Measurements from ENCODE around the gene KLHL7.

Gene KLHL7

GRCh38 chr7:23108995-23109394, 3.4 kb downstream of the KLHL7 start:
- H3K4me3 ChIP-seq (ENCODE audit: low read depth, low read length) = no peak overlapping the region

DNA sequence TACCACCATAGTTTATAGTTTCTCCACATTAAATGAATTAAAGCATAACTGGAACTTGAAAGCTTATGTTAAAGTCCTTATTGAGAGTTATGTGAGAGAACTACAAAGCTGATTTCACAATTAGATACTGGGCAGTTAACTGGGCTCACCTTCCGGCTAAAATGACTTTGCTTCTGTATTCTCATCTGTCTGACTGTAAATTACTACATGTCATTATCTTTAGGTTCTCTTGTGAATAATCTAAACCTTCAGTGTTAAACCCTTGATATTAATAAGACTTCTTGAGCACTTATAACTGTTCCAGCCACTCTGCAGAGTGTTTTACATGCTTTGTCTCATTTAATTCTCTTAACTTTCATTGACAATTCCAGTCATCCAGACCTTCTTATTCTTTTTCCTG, 3.9 kb downstream of the KLHL7 start:
- TF ChIP-seq CTCF (IDR thresholded peaks at IDR 0.05; ENCODE audit: low read depth, low read length) = no peak
- H3K4me3 ChIP-seq (ENCODE audit: low read depth, low read length) = no peak overlapping the region

More at GRCh38 chr7:23108995-23109394, 3.4 kb downstream of the KLHL7 start:
- no peak for TF ChIP-seq CTCF (IDR thresholded peaks at IDR 0.05; ENCODE audit: low read depth, low read length)

GRCh38 chr7:23114896-23115295, 9.3 kb downstream of the KLHL7 start:
- TF ChIP-seq CTCF (IDR thresholded peaks at IDR 0.05; ENCODE audit: low read depth, low read length) = no peak
- no peak overlapping the region for H3K4me3 ChIP-seq (ENCODE audit: low read depth, low read length)

DNA sequence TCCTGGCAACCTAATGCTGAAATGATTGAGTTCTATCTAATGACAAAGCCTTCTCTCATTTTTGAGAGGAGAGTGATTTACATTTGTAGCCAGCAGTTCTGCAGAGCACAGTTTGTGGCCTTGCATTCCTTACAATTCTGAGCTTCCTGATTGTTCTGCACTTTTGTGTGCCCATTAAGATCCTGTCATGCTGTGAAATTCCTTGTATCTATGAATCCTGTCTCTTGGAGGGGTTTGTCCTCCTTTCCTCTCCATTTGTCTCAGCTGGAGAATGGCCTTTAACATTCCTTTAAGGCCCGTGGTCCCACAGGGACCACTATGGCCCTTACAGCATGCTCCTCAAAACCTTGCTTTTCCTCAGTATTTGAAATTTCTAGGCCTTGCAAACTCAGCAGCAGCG, 10.4 kb downstream of the KLHL7 start:
- no peak for TF ChIP-seq CTCF (IDR thresholded peaks at IDR 0.05; ENCODE audit: low read depth, low read length)
- H3K4me3 ChIP-seq (ENCODE audit: low read depth, low read length) = no peak overlapping the region

DNA sequence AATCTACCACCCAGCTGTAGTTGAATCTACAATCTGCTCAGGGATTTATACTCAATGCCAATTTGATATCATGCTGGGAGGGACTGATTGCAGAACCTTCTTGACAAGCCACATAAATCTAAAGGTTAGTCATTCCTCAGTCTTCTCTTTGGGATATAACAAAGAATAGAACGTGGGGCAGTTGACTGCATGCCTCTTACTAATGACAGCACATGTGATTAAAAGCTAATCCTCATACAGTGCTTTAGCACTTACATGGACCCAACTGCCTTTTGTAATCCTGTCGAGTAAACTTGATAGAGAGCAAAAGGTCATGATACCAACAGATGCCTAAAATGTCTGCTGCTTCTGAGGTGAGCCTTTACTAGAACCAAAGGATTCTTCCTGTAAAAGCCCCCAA, 12.3 kb downstream of the KLHL7 start:
- no peak overlapping the region for H3K4me3 ChIP-seq (ENCODE audit: low read depth, low read length)
- TF ChIP-seq CTCF (IDR thresholded peaks at IDR 0.05; ENCODE audit: low read depth, low read length) = no peak

- TF ChIP-seq CTCF (IDR thresholded peaks at IDR 0.05; ENCODE audit: low read depth, low read length) = no peak
- no peak overlapping the region for H3K4me3 ChIP-seq (ENCODE audit: low read depth, low read length)
Measured at GRCh38 chr7:23120106-23120505, 14.5 kb downstream of the KLHL7 start.

GRCh38 chr7:23121165-23121564, 15.6 kb downstream of the KLHL7 start:
- no peak overlapping the region for H3K4me3 ChIP-seq (ENCODE audit: low read depth, low read length)
- TF ChIP-seq CTCF (IDR thresholded peaks at IDR 0.05; ENCODE audit: low read depth, low read length) = no peak

Measured in WI38 (cell line).